Kidney (tissue), 14 donors: ENCODE data around the gene ZRSR2. TPM values are rescaled to one million over a fixed set of nuclear protein-coding genes. Genes with fewer than 3 reads are reported as not detected.

Experiments
- DNase-seq, 5 donors: peaks; one replicate each; pipeline ENCODE4 v3.0.0-alpha.2; 2013 to 2020
- FAIRE-seq: peaks from 2 replicates; lab custom pipeline; 2012; peaks lifted over from hg19 to GRCh38; lab: Jason Lieb, UNC
- H3K27ac ChIP-seq, 2 donors: one replicate each; pipeline ENCODE4 v1.7.0; 2013; ENCODE audit warnings: low read depth in 2 of 2, low read length in 2 of 2, inconsistent platforms in 1 of 2
- H3K27me3 ChIP-seq: one replicate; pipeline ENCODE4 v1.7.1; 2013; ENCODE audit warnings: low read length, inconsistent platforms; ENCODE audit not compliant: control insufficient read depth, insufficient read depth
- H3K36me3 ChIP-seq, 3 donors: one replicate each; pipeline versions ENCODE4 v1.7.0 to v1.7.1; 2013; ENCODE audit warnings: low read length in 3 of 3, control low read depth in 1 of 3, inconsistent platforms in 1 of 3; ENCODE audit not compliant: insufficient read depth in 3 of 3, control insufficient read depth in 2 of 3
- H3K4me1 ChIP-seq, 3 donors: one replicate each; pipeline versions ENCODE4 v1.7.0 to v1.7.1; 2013; ENCODE audit warnings: low read length in 3 of 3, inconsistent platforms in 1 of 3, low read depth in 1 of 3; ENCODE audit not compliant: control insufficient read depth in 2 of 3, insufficient read depth in 2 of 3
- H3K4me3 ChIP-seq, 3 donors: one replicate each; pipeline versions ENCODE4 v1.7.0 to v1.8.1; 2013; ENCODE audit warnings: low read length in 3 of 3, control low read depth in 1 of 3, inconsistent platforms in 1 of 3
- H3K9ac ChIP-seq, 3 donors: one replicate each; pipeline versions ENCODE4 v1.7.0 to v1.7.1; 2013; ENCODE audit warnings: low read length in 3 of 3, control low read depth in 1 of 3, inconsistent platforms in 1 of 3
- H3K9me3 ChIP-seq, 3 donors: one replicate each; pipeline versions ENCODE4 v1.7.0 to v1.7.1; 2013; ENCODE audit warnings: low read length in 3 of 3, control low read depth in 1 of 3, inconsistent platforms in 1 of 3; ENCODE audit not compliant: control insufficient read depth in 2 of 3, insufficient read depth in 1 of 3
- CTCF ChIP-seq: IDR thresholded peaks from 3 replicates; pipeline ENCODE4 v1.5.1; 2012; ENCODE audit warnings: mild to moderate bottlenecking, moderate library complexity, borderline replicate concordance; ENCODE audit not compliant: insufficient read depth; ENCODE audit errors: extremely low read depth
- intact Hi-C: fragments of 100-400 bp; cut with DNase I; formaldehyde crosslinking; loops from one replicate; pipeline ENCODE4 v1.11.1; 2022
- polyA plus RNA-seq: library from polyadenylated mRNA; stranded (reverse); fragments of 350-450 nt; fragmentation: Illumina TruSeq; extraction: RNeasy Lipid Tissue Mini Kit (QIAGEN cat#74804); gene quantifications from one replicate; pipeline ENCODE4 v1.2.3, GENCODE V29; 2014; ENCODE audit warnings: low read depth, low replicate concordance; ENCODE audit not compliant: insufficient read depth
- total RNA-seq: library from RNA; stranded (reverse); fragmentation: NEBNext Ultra II Directional; extraction: Animal tissue kit (Norgen Biotek cat#: 25700); gene quantifications from one replicate; pipeline ENCODE4 v1.2.1, GENCODE V29; 2021
- donor health status: control.
- donor health status: control.
- donor health status: control.
- donor health status: control.
- donor health status: control.
- donor health status: DM: yes; HTN: yes; CAD: no.
- donor health status: Normal renal cell carcinoma (clear cell type).

Gene ZRSR2
- total and polyA plus RNA-seq, 2 donors from 2014 or later: 12.8 to 15.6 TPM

GRCh38 chrX:15785176-15785750 is 5.0 kb upstream of the ZRSR2 start:
- H3K36me3 ChIP-seq: no peaks in the 10 kb centered on the region
- no peaks in the 10 kb centered on the region for H3K4me1 ChIP-seq
- H3K27ac ChIP-seq: no peak overlapping the region
- no peak overlapping the region for H3K4me3 ChIP-seq
- no peak for DNase-seq
- FAIRE-seq: no peak
- no peak overlapping the region for H3K9ac ChIP-seq
- intact Hi-C loops: no loop called here
- TF ChIP-seq CTCF: no peak
- no peaks in the 10 kb centered on the region for H3K9me3 ChIP-seq
- H3K27me3 ChIP-seq: no peaks in the 10 kb centered on the region

GRCh38 chrX:15786915-15787314 is 3.4 kb upstream of the ZRSR2 start:
- H3K4me3 ChIP-seq: no peak overlapping the region
- H3K27ac ChIP-seq: no peak overlapping the region
- H3K9ac ChIP-seq: no peak overlapping the region
- peaks cover 0 to 2% (median 0%) of the 10 kb centered on the region in 3 donors for H3K4me1 ChIP-seq
- no peak for TF ChIP-seq CTCF
- DNase-seq: no peak
- no peaks in the 10 kb centered on the region for H3K27me3 ChIP-seq
- no peak for FAIRE-seq
- no peaks in the 10 kb centered on the region for H3K36me3 ChIP-seq
- no peaks in the 10 kb centered on the region for H3K9me3 ChIP-seq
- intact Hi-C loops: no loop called here

- no peak for TF ChIP-seq CTCF
- peaks cover 0 to 2% (median 2%) of the 10 kb centered on the region in 3 donors for H3K4me1 ChIP-seq
- H3K9me3 ChIP-seq: no peaks in the 10 kb centered on the region
- DNase-seq (peak in 1 of 5 donors; percentile 71), FAIRE-seq (no peak)
- no peaks in the 10 kb centered on the region for H3K27me3 ChIP-seq
- peak overlapping the region; percentile 65 to 71 for H3K27ac ChIP-seq
- H3K36me3 ChIP-seq: no peaks in the 10 kb centered on the region
- H3K4me3 ChIP-seq: peak overlapping the region; percentile 79 to 94 (median 89)
- intact Hi-C loops: no loop called here
- peak overlapping the region; percentile 43 to 87 (median 75) for H3K9ac ChIP-seq
Observed at GRCh38 chrX:15790769-15791290, 546 bp downstream of the ZRSR2 start.
